NCI-H146 (cell line): Measurements from ENCODE around the gene GP1BB.

Experiments used
- DNase-seq: peaks from one replicate; lab custom pipeline; 2025; lab: John Stamatoyannopoulos, UW

Gene GP1BB

GRCh38 chr22:19727310-19728150, 4.2 kb downstream of the GP1BB start:
- DNase-seq: no peak

DNA sequence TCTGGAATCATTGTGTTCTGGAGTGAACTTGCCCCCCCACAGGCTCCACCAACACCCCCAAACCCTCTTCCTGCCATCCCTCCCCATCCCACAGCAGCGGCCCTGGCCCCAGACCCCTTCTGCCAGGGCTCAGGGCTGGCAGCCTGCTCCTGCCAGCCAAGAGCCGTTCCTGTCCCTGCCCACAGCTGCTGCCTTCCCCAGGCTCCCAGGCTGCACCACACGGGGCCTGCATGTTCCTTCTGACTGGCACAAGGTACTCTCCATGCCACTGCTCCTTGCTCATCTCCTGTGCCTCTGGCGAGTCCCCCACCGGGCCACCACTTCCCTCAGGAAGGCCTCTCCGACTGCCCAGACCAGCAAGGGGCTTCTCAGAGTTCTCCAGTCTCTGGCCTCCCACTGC, 4.9 kb downstream of the GP1BB start:
- no peak for DNase-seq

GRCh38 chr22:19728836-19729235, 5.5 kb downstream of the GP1BB start:
- peak; percentile 38 for DNase-seq

GRCh38 chr22:19729507-19729906, 6.2 kb downstream of the GP1BB start:
- DNase-seq: no peak

GRCh38 chr22:19730198-19730597, 6.9 kb downstream of the GP1BB start:
- no peak for DNase-seq

DNA sequence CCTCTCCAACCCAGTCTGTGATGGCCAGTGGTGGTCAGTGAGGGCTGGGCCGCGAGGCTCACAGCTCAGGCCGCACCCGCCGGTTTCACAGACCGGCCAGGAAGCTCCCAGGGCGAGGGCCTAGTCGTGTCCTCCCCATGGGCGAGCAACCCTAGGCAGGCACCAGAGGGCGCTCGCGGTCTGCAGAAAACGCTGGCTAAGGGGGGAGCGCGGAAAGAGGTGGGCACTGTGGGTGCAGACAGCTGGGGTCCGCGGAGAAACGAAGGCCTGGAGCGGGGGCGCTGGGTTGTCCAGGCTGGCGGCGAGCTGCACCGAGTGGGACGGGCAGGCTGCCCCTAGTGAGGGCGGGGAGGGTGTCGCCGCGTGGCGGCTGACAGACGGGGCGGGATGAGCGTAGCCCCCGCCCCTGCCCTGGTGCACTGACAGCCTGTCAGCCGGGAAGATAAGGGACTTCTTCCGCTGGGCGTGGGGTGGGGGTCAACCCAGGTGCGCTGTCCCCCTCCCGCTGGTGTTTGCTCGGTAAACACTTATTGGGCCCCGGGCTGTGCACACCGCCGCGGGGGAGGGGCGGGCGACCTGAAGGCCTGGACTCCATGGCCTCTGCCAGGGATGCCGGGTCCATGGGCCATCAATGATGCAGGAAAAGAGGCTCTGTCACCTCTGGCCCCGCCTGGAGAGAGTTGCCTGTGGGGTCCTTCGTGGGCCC, 7.5 kb downstream of the GP1BB start:
- DNase-seq: peak; percentile 90

GRCh38 chr22:19731361-19732135, 8.2 kb downstream of the GP1BB start:
- no peak for DNase-seq

DNA sequence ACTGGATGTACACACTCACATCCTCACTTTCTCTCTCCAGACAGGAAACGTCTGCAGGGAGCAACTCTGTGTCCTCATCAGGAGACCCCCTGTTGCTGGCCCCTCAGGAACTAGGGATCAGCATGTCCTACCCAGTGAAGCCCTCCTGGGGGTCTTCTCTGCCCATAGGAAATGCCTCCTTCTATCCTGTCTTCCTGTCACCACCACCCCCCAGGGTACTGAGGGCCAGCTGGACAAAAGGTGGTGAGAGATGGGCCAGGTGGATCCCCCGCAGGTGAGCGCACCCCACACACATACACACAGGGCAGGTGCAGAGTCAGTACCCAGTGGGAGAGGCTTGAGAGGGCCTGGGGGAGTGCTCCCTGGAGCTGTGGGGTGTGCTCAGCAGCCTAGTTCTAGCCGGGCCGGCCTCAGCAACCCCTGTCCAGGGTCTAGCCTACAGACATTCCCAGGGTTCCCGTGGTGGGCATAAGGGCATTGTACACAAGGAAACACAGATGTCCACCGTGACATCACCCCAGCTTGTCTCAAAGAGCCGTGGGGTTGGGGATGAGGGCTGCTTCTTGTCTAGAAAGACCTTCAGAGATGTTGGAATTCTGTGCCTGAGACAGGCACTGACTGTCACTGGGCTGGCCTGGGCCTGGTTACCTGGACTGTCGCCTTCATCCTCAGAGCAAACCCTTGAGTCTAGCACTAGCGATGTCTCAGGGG, 9.2 kb downstream of the GP1BB start:
- DNase-seq: peak; percentile 21

GRCh38 chr22:19733755-19734154, 10.4 kb downstream of the GP1BB start:
- DNase-seq: no peak

DNA sequence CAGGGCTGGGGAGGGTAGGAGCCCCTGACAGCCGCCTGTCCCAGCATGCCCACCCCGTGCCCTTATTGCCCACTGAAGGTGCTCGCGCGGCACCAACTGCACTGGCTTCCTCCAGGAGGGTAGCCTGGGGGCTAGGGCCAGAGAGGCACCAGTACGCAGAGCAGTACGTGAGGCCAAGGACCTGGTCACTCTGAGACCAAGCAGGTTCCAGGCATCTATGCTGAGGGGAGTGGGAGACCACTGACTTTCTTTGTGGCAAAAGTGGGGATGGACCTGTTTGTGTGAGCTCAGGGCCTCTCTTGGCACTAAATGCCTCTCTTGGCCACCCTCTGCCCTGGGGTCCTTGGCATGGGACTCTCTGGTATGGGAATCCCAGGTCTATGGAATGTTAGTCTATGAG, 10.8 kb downstream of the GP1BB start:
- no peak for DNase-seq

DNA sequence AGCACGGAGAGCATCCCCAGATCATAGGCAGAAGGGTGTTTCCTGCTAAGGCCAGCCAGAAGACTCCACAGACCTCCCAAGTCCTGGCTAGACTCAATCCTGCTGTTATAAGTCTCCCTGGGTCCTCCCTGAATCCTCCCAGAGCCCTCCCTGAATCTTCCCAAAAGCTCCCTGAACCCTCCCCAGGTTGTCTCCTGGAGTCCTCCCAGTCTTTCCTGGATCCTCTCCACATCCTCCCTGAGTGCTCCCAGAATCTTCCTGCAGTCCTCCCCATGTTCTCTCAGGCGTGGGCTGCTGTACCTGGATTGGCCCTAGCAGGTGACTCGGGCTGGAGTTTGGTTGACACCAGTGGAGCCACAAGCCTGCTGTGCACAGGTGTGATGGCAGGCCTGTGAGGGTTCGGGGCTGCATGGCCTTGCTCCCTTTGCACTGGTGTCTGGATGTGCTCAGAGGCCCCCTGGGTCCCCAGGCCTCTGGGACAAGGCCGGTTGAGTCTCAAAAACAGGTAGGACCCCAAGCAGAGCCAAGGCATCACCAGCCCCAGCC, 11.6 kb downstream of the GP1BB start:
- DNase-seq: no peak

DNA sequence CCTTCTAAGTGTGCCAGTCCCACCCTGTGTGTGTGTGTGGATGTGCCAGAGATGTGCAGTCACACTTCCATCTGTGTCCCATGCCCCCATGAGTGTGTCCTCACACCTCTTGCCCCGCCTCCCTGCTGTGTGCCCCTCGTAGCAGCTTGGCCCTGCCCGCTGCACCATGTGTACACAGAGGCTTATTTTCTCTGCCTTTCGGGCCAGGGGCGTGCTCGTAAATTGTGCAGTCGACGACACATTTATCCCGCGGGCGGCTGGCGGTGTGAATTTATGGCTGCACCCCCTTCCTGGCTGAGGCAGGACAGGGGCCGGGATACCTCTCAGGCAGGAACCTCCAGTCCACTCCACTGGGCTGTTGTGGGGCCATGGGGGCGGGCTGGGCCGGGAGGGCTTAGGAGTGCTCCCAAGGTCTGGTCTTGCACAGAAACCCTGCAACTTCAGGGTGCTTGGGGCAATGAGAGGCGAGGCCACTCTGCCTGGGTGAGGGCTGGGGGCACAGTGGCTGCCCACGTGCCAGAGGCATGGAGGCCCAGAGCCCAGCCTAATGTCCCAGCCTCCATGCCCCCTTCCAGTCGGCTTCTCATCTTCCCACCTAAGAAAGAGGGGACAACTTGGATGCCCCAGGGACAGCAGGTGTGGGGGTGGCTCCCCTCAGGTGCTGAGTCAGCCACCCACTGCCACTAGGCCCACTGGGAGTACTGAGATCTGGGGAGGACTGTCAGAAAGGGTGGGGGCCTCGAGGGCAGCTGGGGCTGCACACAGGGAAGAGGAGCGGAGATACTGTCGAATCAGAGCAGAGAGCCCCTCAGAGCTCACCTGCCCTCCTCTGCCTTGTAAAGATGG, 12.5 kb downstream of the GP1BB start:
- no peak for DNase-seq

- DNase-seq: no peak
Observed at GRCh38 chr22:19737846-19738663, 14.7 kb downstream of the GP1BB start.

DNA sequence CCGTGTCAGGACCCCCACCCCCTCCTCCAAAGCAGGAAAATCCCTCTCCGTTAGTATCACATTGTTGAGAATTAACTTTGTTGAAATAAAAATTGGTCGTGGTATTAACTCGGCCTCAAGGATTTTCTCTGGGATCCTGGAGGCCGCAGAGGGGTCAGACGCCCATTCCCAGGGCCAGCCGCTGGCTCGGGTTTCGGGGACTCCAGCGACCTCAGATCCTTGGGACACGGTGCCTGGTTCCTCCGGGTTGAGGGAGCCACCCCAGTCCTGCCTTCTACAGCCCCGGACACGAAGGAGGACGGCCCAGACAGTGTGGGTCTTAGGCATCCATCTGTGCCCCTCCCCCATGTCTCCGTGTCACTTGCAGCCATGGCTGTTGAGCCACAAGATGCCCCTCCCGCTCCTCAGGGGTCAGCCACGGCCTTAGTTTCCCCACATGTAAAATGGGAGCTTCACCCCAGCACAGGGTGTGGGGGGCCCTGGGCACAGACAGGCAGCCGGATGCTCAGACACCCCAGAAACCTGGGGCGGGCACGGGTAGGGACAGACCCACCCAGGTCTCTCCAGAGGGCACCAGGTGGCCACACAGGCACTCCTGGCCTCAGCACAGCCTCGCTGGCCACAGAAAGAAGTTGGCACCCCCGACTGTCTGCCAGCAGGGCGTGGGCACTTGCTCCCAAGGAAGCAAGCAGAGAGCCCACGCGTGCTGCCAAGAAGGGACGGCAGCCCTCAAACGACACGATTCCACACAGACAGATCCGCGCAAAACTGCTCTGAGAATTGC, 15.5 kb downstream of the GP1BB start:
- DNase-seq: no peak

GRCh38 chr22:19739448-19739895, 16.1 kb downstream of the GP1BB start:
- no peak for DNase-seq

DNA sequence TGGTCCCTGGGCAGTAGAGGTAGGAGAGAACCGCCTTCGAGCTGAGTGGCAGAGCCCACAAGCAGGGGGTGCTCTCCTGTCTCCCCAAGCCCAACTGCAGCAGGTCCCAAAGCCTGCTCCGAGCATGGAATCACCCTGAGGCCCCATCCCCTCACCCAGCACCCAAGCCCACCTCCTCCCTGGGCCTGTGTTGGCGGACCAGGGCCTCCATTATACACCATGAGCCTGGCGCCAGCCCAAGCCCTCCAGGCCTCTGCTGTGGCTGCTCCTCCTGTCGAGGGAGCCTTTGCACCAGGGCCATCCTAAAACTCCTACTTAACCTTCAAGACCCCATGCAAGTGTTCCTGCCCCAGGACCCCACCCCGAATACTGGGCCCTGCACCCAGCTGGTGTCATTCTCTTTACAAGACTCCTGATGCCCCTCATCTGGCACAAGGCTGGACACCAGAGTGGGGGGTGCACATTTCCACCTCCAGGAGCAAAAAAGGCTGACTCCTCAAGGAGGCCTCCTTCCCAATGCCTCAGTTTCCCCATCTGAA, 16.6 kb downstream of the GP1BB start:
- no peak for DNase-seq

GRCh38 chr22:19740586-19740985, 17.2 kb downstream of the GP1BB start:
- no peak for DNase-seq

DNA sequence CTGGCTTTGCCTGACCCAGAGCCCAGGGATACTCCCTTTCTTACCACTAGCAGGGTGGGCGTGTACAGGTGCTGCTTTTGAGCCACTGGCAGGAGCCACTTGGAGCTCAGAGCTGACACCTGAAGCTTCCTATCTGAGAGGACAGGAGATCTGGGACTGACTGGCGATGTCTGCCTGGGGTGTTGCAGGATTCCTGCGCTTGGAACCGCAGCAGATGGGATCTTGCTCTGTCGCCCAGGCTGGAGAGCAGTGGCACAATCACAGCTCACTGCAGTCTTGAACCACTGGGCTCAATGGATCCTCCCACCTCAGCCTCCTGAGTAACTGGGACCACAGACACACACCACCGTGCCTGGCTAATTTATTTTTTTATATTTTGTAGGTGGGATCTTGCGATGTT, 17.7 kb downstream of the GP1BB start:
- no peak for DNase-seq
